ENCODE results near the gene BIRC2. TPM values are rescaled to one million over a fixed set of nuclear protein-coding genes. Genes with fewer than 3 reads are reported as not detected.

The BIRC2 gene
- total and polyA plus RNA-seq, 9 of the 15 experiments (the other 6 are each of a cell fraction or from before 2014, with no cell fraction given) = 14.3 to 45.9 (median 20.7) TPM

- BruUV-seq (replicated peaks) = no TSS peak
- in situ Hi-C loops (cut with MboI) = no loop called here
- no peak overlapping the region for H3K9ac ChIP-seq (ENCODE audit: insufficient read depth in 1 of 2, low read depth in 2 of 2, low read length in 2 of 2)
- H2AFZ ChIP-seq (ENCODE audit: low read depth, low read length) = no peak overlapping the region
- H3K4me3 ChIP-seq = no peak overlapping the region
- no peaks in the 10 kb centered on the region for H3K9me3 ChIP-seq (replicated peaks; ENCODE audit: control insufficient read depth, insufficient read depth, low read depth, low read length)
- no peaks in the 10 kb centered on the region for H3K4me1 ChIP-seq (replicated peaks in 1 of 2; ENCODE audit: control insufficient read depth in 2 of 2, insufficient read depth in 2 of 2, low read length in 2 of 2)
- 98% methylated on average over 3 of the region's 3 CpGs for WGBS (ENCODE audit: insufficient coverage, low coverage, missing lambda C conversion rate)
- intact Hi-C loops (cut with micrococcal nuclease) = no loop called here
- peaks cover 42% of the 10 kb centered on the region for H3K36me3 ChIP-seq (ENCODE audit: control insufficient read depth, insufficient read depth, low read length)
- no peaks in the 10 kb centered on the region for H3K27me3 ChIP-seq (ENCODE audit: control insufficient read depth in 2 of 2, insufficient read depth in 2 of 2, low read length in 2 of 2)
- FAIRE-seq (no peak), DNase-seq (ENCODE audit: extremely low read depth in 1 of 4, low spot score in 3 of 4) (no peak), ATAC-seq (no peak)
- H3K4me2 ChIP-seq (ENCODE audit: insufficient read depth, low read length) = no peak overlapping the region
- no peak for TF ChIP-seq ZNF696 (CRISPR knock-in tag; conservative IDR thresholded peaks at IDR 0.05)
- TF ChIP-seq SMAD2 (IDR thresholded peaks at IDR 0.05; ENCODE audit: low read depth, low read length) = no peak
- H3K9me1 ChIP-seq (ENCODE audit: control insufficient read depth, insufficient read depth, low read length) = no peaks in the 10 kb centered on the region
- H3K79me2 ChIP-seq (ENCODE audit: control insufficient read depth, insufficient read depth, low read length) = peaks cover 10% of the 10 kb centered on the region; the same call in 2 of the 3 replicates
- ChIA-PET CTCF (ENCODE audit: low intra/inter-chr PET ratio) (no interaction called here), POLR2A (interaction anchor here (1.8 kb wide), 1 partner anchor 26 kb away, joined by 5 read pairs; no protein-coding TSS in a partner anchor)
- H4K20me1 ChIP-seq (replicated peaks; ENCODE audit: control insufficient read depth, insufficient read depth, low read length) = no peaks in the 10 kb centered on the region
- no peak overlapping the region for H3K27ac ChIP-seq (ENCODE audit: extremely low read depth, low read depth, low read length)
Measured at GRCh38 chr11:102359372-102359771, 12.4 kb downstream of the BIRC2 start.

GRCh38 chr11:102360681-102361080 lies 13.7 kb downstream of the BIRC2 start:
- in situ Hi-C loops (cut with MboI) = no loop called here
- Histone ChIP-seq H3K9ac (ENCODE audit: insufficient read depth in 1 of 2, low read depth in 2 of 2, low read length in 2 of 2) (no peak overlapping the region), H3K9me3 (replicated peaks; ENCODE audit: control insufficient read depth, insufficient read depth, low read depth, low read length) (no peaks in the 10 kb centered on the region), H3K4me1 (replicated peaks in 1 of 2; ENCODE audit: control insufficient read depth in 2 of 2, insufficient read depth in 2 of 2, low read length in 2 of 2) (no peaks in the 10 kb centered on the region), H3K79me2 (ENCODE audit: control insufficient read depth, insufficient read depth, low read length) (peaks cover 5% of the 10 kb centered on the region; the same call in 2 of the 3 replicates), H2AFZ (ENCODE audit: low read depth, low read length) (no peak overlapping the region), H3K4me3 (no peak overlapping the region), H3K27ac (ENCODE audit: extremely low read depth, low read depth, low read length) (no peak overlapping the region), H3K9me1 (ENCODE audit: control insufficient read depth, insufficient read depth, low read length) (no peaks in the 10 kb centered on the region), H3K27me3 (ENCODE audit: control insufficient read depth in 2 of 2, insufficient read depth in 2 of 2, low read length in 2 of 2) (no peaks in the 10 kb centered on the region), H3K4me2 (ENCODE audit: insufficient read depth, low read length) (no peak overlapping the region), H3K36me3 (ENCODE audit: control insufficient read depth, insufficient read depth, low read length) (peaks cover 48% of the 10 kb centered on the region), H4K20me1 (replicated peaks; ENCODE audit: control insufficient read depth, insufficient read depth, low read length) (no peaks in the 10 kb centered on the region)
- 61% methylated on average over 3 of the region's 3 CpGs for WGBS (ENCODE audit: insufficient coverage, low coverage, missing lambda C conversion rate)
- FAIRE-seq = no peak
- BruUV-seq (replicated peaks) = no TSS peak
- TF ChIP-seq PTTG1 (tag; IDR thresholded peaks at IDR 0.05; ENCODE audit: low read depth) = no peak
- no peak for DNase-seq (ENCODE audit: extremely low read depth in 1 of 4, low spot score in 3 of 4)
- CTCF ChIA-PET (ENCODE audit: low intra/inter-chr PET ratio) = no interaction called here
- POLR2A ChIA-PET = interaction anchor here (0.5 to 1.6 kb wide), 2 partner anchors 9 to 10 kb away, joined by 3 to 4 read pairs; no protein-coding TSS in a partner anchor
- intact Hi-C loops (cut with micrococcal nuclease) = no loop called here
- ATAC-seq = no peak

All from K562 (cell line).